SK-N-SH treated with all-trans-retinoic acid at 6 μM for 48 hours (cell line): ENCODE data around the gene SLC12A8.

Experiments
- ATAC-seq: fragments of 200-7000 bp; cut with Tn5 transposase; 3 replicates; pipeline ENCODE4 v1.9.1; 2020; ENCODE audit warnings: mild to moderate bottlenecking, moderate library complexity
- CREB5 ChIP-seq: fragments of 250-450 bp; sonication (Bioruptor Pico); IDR thresholded peaks from 2 replicates; pipeline ENCODE4 v1.5.1; 2020; ENCODE audit warnings: low read depth, mild to moderate bottlenecking, moderate library complexity
- CSDC2 ChIP-seq: fragments of 250-450 bp; sonication (Bioruptor Pico); IDR thresholded peaks from 2 replicates; pipeline ENCODE4 v1.5.0; 2020; ENCODE audit warnings: mild to moderate bottlenecking, moderate library complexity
- CSRNP3 ChIP-seq: fragments of 250-450 bp; sonication (Bioruptor Pico); IDR thresholded peaks from 2 replicates; pipeline ENCODE4 v1.5.1; 2021; ENCODE audit warnings: mild to moderate bottlenecking, moderate library complexity
- ISL1 ChIP-seq: fragments of 250-450 bp; sonication (Bioruptor Pico); IDR thresholded peaks from 2 replicates; pipeline ENCODE4 v2.1.2; 2022; ENCODE audit warnings: mild to moderate bottlenecking, moderate library complexity
- OSR1 ChIP-seq: fragments of 250-450 bp; sonication (Bioruptor Pico); IDR thresholded peaks from 2 replicates; pipeline ENCODE4 v1.8.0; 2022; ENCODE audit warnings: moderate library complexity, mild to moderate bottlenecking, inconsistent platforms
- PATZ1 ChIP-seq: fragments of 250-450 bp; sonication (Bioruptor Pico); IDR thresholded peaks from 2 replicates; pipeline ENCODE4 v1.8.0; 2020; ENCODE audit warnings: mild to moderate bottlenecking, moderate library complexity, borderline replicate concordance
- POU6F1 ChIP-seq: fragments of 250-450 bp; sonication (Bioruptor Pico); IDR thresholded peaks from 2 replicates; pipeline ENCODE4 v1.8.0; 2021; ENCODE audit warnings: low read depth, mild to moderate bottlenecking, moderate library complexity, borderline replicate concordance
- RARB ChIP-seq: fragments of 250-450 bp; sonication (Bioruptor Pico); IDR thresholded peaks from 2 replicates; pipeline ENCODE4 v1.8.0; 2021; ENCODE audit warnings: mild to moderate bottlenecking, moderate library complexity
- SNAI2 ChIP-seq: fragments of 250-450 bp; sonication (Bioruptor Pico); IDR thresholded peaks from 2 replicates; pipeline ENCODE4 v1.5.0; 2020; ENCODE audit warnings: mild to moderate bottlenecking, moderate library complexity
- TOX ChIP-seq: fragments of 250-450 bp; sonication (Bioruptor Pico); IDR thresholded peaks from 2 replicates; pipeline ENCODE4 v1.8.0; 2021; ENCODE audit warnings: mild to moderate bottlenecking, moderate library complexity, borderline replicate concordance
- ZC3H10 ChIP-seq: fragments of 250-450 bp; sonication (Bioruptor Pico); IDR thresholded peaks from 2 replicates; pipeline ENCODE4 v1.5.1; 2021; ENCODE audit warnings: mild to moderate bottlenecking, moderate library complexity
- ZFP30 ChIP-seq: fragments of 450-650 bp; formaldehyde crosslinking; IDR thresholded peaks from 2 replicates; pipeline ENCODE4 v1.5.0; 2022; ENCODE audit warnings: mild to moderate bottlenecking, moderate library complexity
- ZNF565 ChIP-seq: fragments of 450-650 bp; formaldehyde crosslinking; conservative IDR thresholded peaks from 2 replicates; pipeline ENCODE4 v1.5.0; 2020; ENCODE audit warnings: low read depth, mild to moderate bottlenecking, moderate library complexity
- ZNF8 ChIP-seq: fragments of 450-650 bp; formaldehyde crosslinking; IDR thresholded peaks from 2 replicates; pipeline ENCODE4 v1.5.0; 2020; ENCODE audit warnings: mild to moderate bottlenecking, moderate library complexity

Gene SLC12A8

GRCh38 chr3:125109536-125109925, 103.0 kb downstream of the SLC12A8 start:
- no peak for TF ChIP-seq ZNF565

GRCh38 chr3:125108833-125109535, 103.6 kb downstream of the SLC12A8 start:
- TF ChIP-seq CREB5 (CRISPR knock-in tag) = no peak
- no peak for TF ChIP-seq PATZ1 (CRISPR knock-in tag)
- TF ChIP-seq TOX (CRISPR knock-in tag) = no peak
- no peak for TF ChIP-seq POU6F1
- ATAC-seq = no peak

More at GRCh38 chr3:125109536-125109925, 103.0 kb downstream of the SLC12A8 start:
- no peak for ATAC-seq

- TF ChIP-seq ZFP30 (CRISPR knock-in tag) = no peak
- no peak for TF ChIP-seq PATZ1 (CRISPR knock-in tag)
- TF ChIP-seq RARB = no peak
- no peak for TF ChIP-seq ZNF8 (CRISPR knock-in tag)
- no peak for TF ChIP-seq OSR1 (CRISPR knock-in tag)
- no peak for TF ChIP-seq ZNF565
- peak; percentile 11; the same call in 1 of the 3 replicates for ATAC-seq
These were observed 104.5 kb downstream of the SLC12A8 start for GRCh38 chr3:125107861-125108567.

GRCh38 chr3:125107363-125107762, 105.2 kb downstream of the SLC12A8 start:
- no peak for ATAC-seq
- TF ChIP-seq CREB5 (CRISPR knock-in tag) (no peak), SNAI2 (CRISPR knock-in tag) (no peak), ZC3H10 (CRISPR knock-in tag) (no peak), ISL1 (CRISPR knock-in tag) (no peak), CSRNP3 (CRISPR knock-in tag) (no peak), CSDC2 (no peak), POU6F1 (no peak)
- TF ChIP-seq, all 23 proteins: peak for 0
